HG03460 (cell line): ENCODE results near the gene KRT73.

Source experiments
- ATAC-seq: cut with Tn5 transposase; IDR thresholded peaks from one replicate; pipeline ENCODE4 v1.9.1; 2021; ENCODE audit not compliant: unreplicated experiment

KRT73 gene

GRCh38 chr12:52627395-52628110 lies 9.2 kb upstream of the KRT73 start:
- no peak for ATAC-seq

GRCh38 chr12:52622349-52622748 lies 4.0 kb upstream of the KRT73 start:
- ATAC-seq = no peak

- no peak for ATAC-seq
Measured at GRCh38 chr12:52618866-52619265, 507 bp upstream of the KRT73 start.

- no peak for ATAC-seq
Measured at GRCh38 chr12:52617403-52617785, 965 bp downstream of the KRT73 start.

GRCh38 chr12:52616680-52617402 lies 1.5 kb downstream of the KRT73 start:
- no peak for ATAC-seq

- no peak for ATAC-seq
Measured at GRCh38 chr12:52615912-52616311, 2.4 kb downstream of the KRT73 start.

GRCh38 chr12:52615208-52615868 lies 3.0 kb downstream of the KRT73 start:
- ATAC-seq = no peak

GRCh38 chr12:52614381-52615207 lies 3.8 kb downstream of the KRT73 start:
- ATAC-seq = no peak

GRCh38 chr12:52613384-52614030 lies 4.9 kb downstream of the KRT73 start:
- ATAC-seq = no peak

- no peak for ATAC-seq
Measured at GRCh38 chr12:52612431-52613383, 5.7 kb downstream of the KRT73 start.

- no peak for ATAC-seq
Measured at GRCh38 chr12:52611080-52611468, 7.3 kb downstream of the KRT73 start.

GRCh38 chr12:52608826-52609630 lies 9.3 kb downstream of the KRT73 start:
- no peak for ATAC-seq

GRCh38 chr12:52608161-52608560 lies 10.2 kb downstream of the KRT73 start:
- ATAC-seq = no peak

- no peak for ATAC-seq
Measured at GRCh38 chr12:52607314-52607713, 11.0 kb downstream of the KRT73 start.

GRCh38 chr12:52606581-52607218 lies 11.7 kb downstream of the KRT73 start:
- no peak for ATAC-seq

- no peak for ATAC-seq
Measured at GRCh38 chr12:52606096-52606495, 12.3 kb downstream of the KRT73 start.

- ATAC-seq = no peak
Measured at GRCh38 chr12:52605542-52605941, 12.8 kb downstream of the KRT73 start.

- ATAC-seq = no peak
Measured at GRCh38 chr12:52604859-52605258, 13.5 kb downstream of the KRT73 start.
